B cell (primary cell): ENCODE measurements around the gene TATDN2. TPM values are rescaled to one million over a fixed set of nuclear protein-coding genes. Genes with fewer than 3 reads are reported as not detected.

Experiments
- ATAC-seq: fragments of 200-7000 bp; cut with Tn5 transposase; one replicate; pipeline ENCODE4 v1.10.0; 2021; ENCODE audit warnings: low read depth, mild to moderate bottlenecking, moderate number of reproducible peaks, moderate library complexity
- CTCF ChIA-PET: fragments of 350-600 bp; sonication (Branson Sonifier 250); formaldehyde crosslinking; loops from one replicate; lab custom pipeline; 2021; ENCODE audit warnings: antibody characterized with exemption, inconsistent platforms; lab: Charles Lee
- POLR2A ChIA-PET: fragments of 350-600 bp; sonication (Branson Sonifier 250); formaldehyde crosslinking; loops from one replicate; lab custom pipeline; 2021; ENCODE audit warnings: antibody characterized with exemption; lab: Charles Lee
- DNase-seq: peaks from one replicate; pipeline ENCODE4 v3.0.0; 2013
- H2AFZ ChIP-seq: 2 replicates; pipeline ENCODE4 v1.6.1; 2012; ENCODE audit warnings: mild to moderate bottlenecking, low read depth, low read length; ENCODE audit not compliant: insufficient read depth, poor library complexity, severe bottlenecking
- H3K27ac ChIP-seq, 2 donors: 1 replicate in 1 of 2; 2 replicates in 1 of 2; pipeline ENCODE4 v1.5.1; 2012 to 2013; ENCODE audit warnings: low read length in 2 of 2, mild to moderate bottlenecking in 2 of 2, moderate library complexity in 1 of 2
- H3K27me3 ChIP-seq, 4 experiments: fragments of 200-600 bp in 1 of 4; sonication (generic) in 1 of 4; replicated peaks in 1 of 4; 1 replicate in 2 of 4; 2 replicates in 2 of 4; pipeline versions ENCODE4 v1.6.1 to v1.7.0; 2013 to 2016; ENCODE audit warnings: low read length in 3 of 4, mild to moderate bottlenecking in 2 of 4, mixed read lengths in 1 of 4, moderate library complexity in 1 of 4; ENCODE audit not compliant: insufficient read depth in 4 of 4, control insufficient read depth in 3 of 4; ENCODE audit errors: control extremely low read depth in 1 of 4
- H3K36me3 ChIP-seq, 2 experiments: replicated peaks in 1 of 2; 1 replicate in 1 of 2; 2 replicates in 1 of 2; pipeline versions ENCODE4 v1.6.1 to v1.7.1; 2013; ENCODE audit warnings: low read length in 1 of 2; ENCODE audit not compliant: insufficient read depth in 2 of 2, control insufficient read depth in 1 of 2; ENCODE audit errors: control extremely low read depth in 1 of 2, extremely low read depth in 1 of 2
- H3K4me1 ChIP-seq, 2 donors: fragments of 200-600 bp in 1 of 2; sonication (generic) in 1 of 2; 1 replicate in 1 of 2; 2 replicates in 1 of 2; pipeline versions ENCODE4 v1.5.1 to v1.6.1; 2013 to 2017; ENCODE audit warnings: low read length in 2 of 2; ENCODE audit not compliant: control insufficient read depth in 2 of 2, insufficient read depth in 2 of 2
- H3K4me2 ChIP-seq: replicated peaks from 2 replicates; pipeline ENCODE3; 2012; ENCODE audit warnings: mild to moderate bottlenecking, low read depth, low read length; ENCODE audit not compliant: poor library complexity, severe bottlenecking
- H3K4me3 ChIP-seq, 5 experiments: fragments of 200-600 bp in 1 of 5; sonication (generic) in 1 of 5; 1 replicate in 3 of 5; 2 replicates in 2 of 5; pipeline versions ENCODE4 v1.5.1 to v1.7.0; 2011 to 2016; ENCODE audit warnings: low read length in 4 of 5, mild to moderate bottlenecking in 4 of 5, low read depth in 2 of 5, control low read depth in 1 of 5, moderate library complexity in 1 of 5; ENCODE audit not compliant: insufficient read depth in 1 of 5; ENCODE audit errors: control extremely low read depth in 1 of 5, extremely low read depth in 1 of 5
- H3K79me2 ChIP-seq: fragments of 200-600 bp; sonication (generic); one replicate; pipeline ENCODE4 v1.6.0; 2016; ENCODE audit warnings: low read length; ENCODE audit not compliant: control insufficient read depth, insufficient read depth
- H3K9ac ChIP-seq: fragments of 200-600 bp; sonication (generic); 2 replicates; pipeline ENCODE4 v1.6.1; 2017; ENCODE audit warnings: mild to moderate bottlenecking, low read length, moderate library complexity
- H3K9me3 ChIP-seq, 3 donors: one replicate each; pipeline versions ENCODE4 v1.6.1 to v1.7.1; 2013; ENCODE audit warnings: low read length in 2 of 3; ENCODE audit not compliant: control insufficient read depth in 2 of 3, insufficient read depth in 1 of 3; ENCODE audit errors: control extremely low read depth in 1 of 3
- H4K20me1 ChIP-seq: 2 replicates; pipeline ENCODE4 v1.6.0; 2012; ENCODE audit warnings: mild to moderate bottlenecking, low read length; ENCODE audit not compliant: insufficient read depth, control insufficient read depth, poor library complexity, severe bottlenecking
- H3K27ac Mint-ChIP-seq: one replicate; pipeline ENCODE4 v1.8.0; 2021; ENCODE audit warnings: mixed read lengths
- H3K27me3 Mint-ChIP-seq: one replicate; pipeline ENCODE4 v1.8.0; 2021; ENCODE audit warnings: mixed read lengths
- H3K4me1 Mint-ChIP-seq: one replicate; pipeline ENCODE4 v1.8.0; 2021; ENCODE audit warnings: mixed read lengths
- H3K4me3 Mint-ChIP-seq: one replicate; pipeline ENCODE4 v1.8.0; 2021; ENCODE audit warnings: mixed read lengths
- H3K9me3 Mint-ChIP-seq: one replicate; pipeline ENCODE4 v1.8.0; 2022; ENCODE audit warnings: mixed read lengths; ENCODE audit not compliant: insufficient read depth
- EZH2 ChIP-seq: IDR thresholded peaks from 2 replicates; pipeline ENCODE4 v1.6.1; 2012; ENCODE audit warnings: borderline replicate concordance, low read depth, mild to moderate bottlenecking, moderate library complexity, low read length; ENCODE audit not compliant: insufficient read depth, poor library complexity, severe bottlenecking
- WGBS: methylation state at CpG from one replicate; pipeline ENCODE4 v1.1.5; 2013; ENCODE audit warnings: missing lambda C conversion rate; ENCODE audit not compliant: insufficient coverage; 5-methylcytosine and 5-hydroxymethylcytosine counted together
- intact Hi-C: fragments of 100-400 bp; cut with micrococcal nuclease; formaldehyde crosslinking; loops from one replicate; pipeline ENCODE4 v1.10.0; 2022
- polyA plus RNA-seq: library from polyadenylated mRNA; depleted of rRNA; stranded (reverse); fragments of >200 nt; gene quantifications from 2 replicates; pipeline ENCODE4 v1.2.3, GENCODE V29; 2012
- total RNA-seq, 2 donors: library from RNA; stranded (reverse); fragments of 120-200 nt in 1 of 2; gene quantifications; 1 replicate in 1 of 2; 2 replicates in 1 of 2; pipeline versions ENCODE4 v1.2.3 to v1.2.4, GENCODE V29; 2013 to 2022
- TF ChIP-seq, protein P1 (sequence below): fragments of 200-600 bp; IDR thresholded peaks from one replicate; pipeline ENCODE4 v1.8.0; 2022; ENCODE audit warnings: antibody characterized with exemption, mild to moderate bottlenecking

The TATDN2 gene
- total and polyA plus RNA-seq, 2 donors (not counting 1 experiment from before 2014, with no cell fraction given), result 24.7 to 62.9 TPM

DNA sequence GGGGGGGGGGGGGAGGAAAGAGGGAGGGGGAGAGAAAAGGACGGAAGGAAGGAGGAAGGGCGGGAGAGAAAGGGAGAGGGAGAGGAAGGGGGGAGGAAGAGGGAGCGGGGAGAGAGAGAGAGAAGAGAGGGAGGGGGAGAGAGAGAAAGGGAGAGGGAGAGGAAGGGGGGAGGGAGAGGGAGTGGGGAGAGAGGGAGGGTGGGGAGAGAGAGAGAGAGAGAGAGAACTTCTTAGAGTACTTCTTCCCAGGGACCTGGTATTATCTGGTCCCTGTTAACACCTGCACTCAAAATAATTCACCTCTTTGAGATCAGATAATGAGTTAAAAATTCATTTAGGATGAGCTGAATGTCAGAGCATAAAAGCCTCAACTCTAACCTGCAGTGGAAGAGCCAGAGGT lies 71.5 kb downstream of the TATDN2 start:
- Histone ChIP-seq H3K4me3 (peak overlapping the region; percentile 76 to 99 (median 82)), H2AFZ (no peak overlapping the region), H3K79me2 (peaks cover 27% of the 10 kb centered on the region), H3K9me3 (no peaks in the 10 kb centered on the region), H3K27ac (no peak overlapping the region), H3K27me3 (no peaks in the 10 kb centered on the region), H3K4me1 (peaks cover 11 to 21% of the 10 kb centered on the region in 2 donors), H3K36me3 (peaks cover 0 to 32% of the 10 kb centered on the region in 2 experiments), H3K9ac (peak overlapping the region; percentile 91), H4K20me1 (peaks cover 8% of the 10 kb centered on the region), H3K4me2 (peak overlapping the region; percentile 79)
- DNase-seq, result no peak
- H3K27ac Mint-ChIP-seq, result peak overlapping the region; percentile 6
- ChIA-PET POLR2A (interaction anchor here (0.6 to 1.5 kb wide), 2 partner anchors 72 to 430 kb away, joined by 3 to 6 read pairs; partner anchors contain the start of gene TATDN2), CTCF (interaction anchor here (0.6 to 3.0 kb wide), 3 partner anchors 205 to 419 kb away, joined by 3 to 15 read pairs (median 14); partner anchors contain the start of gene CRELD1)
- ATAC-seq, result no peak
- H3K9me3 Mint-ChIP-seq, result no peaks in the 10 kb centered on the region
- H3K4me1 Mint-ChIP-seq, result peaks cover 26% of the 10 kb centered on the region
- peak overlapping the region; percentile 93 for H3K4me3 Mint-ChIP-seq
- no peaks in the 10 kb centered on the region for H3K27me3 Mint-ChIP-seq
- intact Hi-C loops, result loop anchor here (2.0 to 5.0 kb wide), 5 partner anchors 71 to 478 kb away; partner anchors contain the start of genes CRELD1, JAGN1 and RPUSD3
- TF ChIP-seq, protein P1, sequence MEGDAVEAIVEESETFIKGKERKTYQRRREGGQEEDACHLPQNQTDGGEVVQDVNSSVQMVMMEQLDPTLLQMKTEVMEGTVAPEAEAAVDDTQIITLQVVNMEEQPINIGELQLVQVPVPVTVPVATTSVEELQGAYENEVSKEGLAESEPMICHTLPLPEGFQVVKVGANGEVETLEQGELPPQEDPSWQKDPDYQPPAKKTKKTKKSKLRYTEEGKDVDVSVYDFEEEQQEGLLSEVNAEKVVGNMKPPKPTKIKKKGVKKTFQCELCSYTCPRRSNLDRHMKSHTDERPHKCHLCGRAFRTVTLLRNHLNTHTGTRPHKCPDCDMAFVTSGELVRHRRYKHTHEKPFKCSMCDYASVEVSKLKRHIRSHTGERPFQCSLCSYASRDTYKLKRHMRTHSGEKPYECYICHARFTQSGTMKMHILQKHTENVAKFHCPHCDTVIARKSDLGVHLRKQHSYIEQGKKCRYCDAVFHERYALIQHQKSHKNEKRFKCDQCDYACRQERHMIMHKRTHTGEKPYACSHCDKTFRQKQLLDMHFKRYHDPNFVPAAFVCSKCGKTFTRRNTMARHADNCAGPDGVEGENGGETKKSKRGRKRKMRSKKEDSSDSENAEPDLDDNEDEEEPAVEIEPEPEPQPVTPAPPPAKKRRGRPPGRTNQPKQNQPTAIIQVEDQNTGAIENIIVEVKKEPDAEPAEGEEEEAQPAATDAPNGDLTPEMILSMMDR, result no peak
- TF ChIP-seq EZH2, result no peak
- WGBS, result 63% methylated on average over 3 of the region's 3 CpGs

DNA sequence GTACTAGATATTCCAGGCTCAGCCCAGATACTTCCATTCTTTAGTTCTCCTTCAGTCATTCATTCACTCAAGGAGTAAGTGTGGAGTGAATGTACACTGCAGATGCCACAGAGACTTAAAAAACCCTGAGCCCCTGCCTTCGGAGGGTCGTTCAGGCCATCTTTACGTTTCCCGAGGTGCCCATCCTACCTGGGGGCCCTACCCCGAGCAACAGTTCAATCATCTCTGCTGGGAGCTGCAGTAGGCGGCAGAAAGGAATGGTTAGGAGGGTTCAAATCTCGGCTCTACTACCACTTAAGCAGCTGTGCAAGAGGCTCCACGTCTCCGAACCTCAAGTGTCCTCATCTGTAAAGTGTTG lies 72.0 kb downstream of the TATDN2 start:
- Histone ChIP-seq H4K20me1 (peaks cover 8% of the 10 kb centered on the region), H3K4me1 (peaks cover 11 to 21% of the 10 kb centered on the region in 2 donors), H3K4me3 (peak overlapping the region; percentile 76 to 99 (median 82)), H3K36me3 (peaks cover 0 to 27% of the 10 kb centered on the region in 2 experiments), H3K27me3 (no peaks in the 10 kb centered on the region), H3K27ac (peak overlapping the region; percentile 69 to 86), H3K4me2 (peak overlapping the region; percentile 79), H3K79me2 (peaks cover 27% of the 10 kb centered on the region), H2AFZ (peak overlapping the region; percentile 81), H3K9me3 (no peaks in the 10 kb centered on the region), H3K9ac (peak overlapping the region; percentile 91)
- POLR2A ChIA-PET, result interaction anchor here (0.6 to 1.5 kb wide), 4 partner anchors 72 to 430 kb away, joined by 3 to 6 read pairs (median 4); partner anchors contain the start of genes TATDN2 and VHL
- H3K27me3 Mint-ChIP-seq, result no peaks in the 10 kb centered on the region
- no peaks in the 10 kb centered on the region for H3K9me3 Mint-ChIP-seq
- H3K27ac Mint-ChIP-seq, result peak overlapping the region; percentile 85
- peak overlapping the region; percentile 93 for H3K4me3 Mint-ChIP-seq
- ATAC-seq (no peak), DNase-seq (no peak)
- intact Hi-C loops, result loop anchor here (2.0 to 5.0 kb wide), 5 partner anchors 71 to 478 kb away; partner anchors contain the start of genes CRELD1, JAGN1 and RPUSD3
- CTCF ChIA-PET, result interaction anchor here (0.6 to 3.0 kb wide), 9 partner anchors 15 to 951 kb away, joined by 3 to 15 read pairs (median 4); partner anchors contain the start of genes CRELD1, FANCD2 and GHRL
- peaks cover 26% of the 10 kb centered on the region for H3K4me1 Mint-ChIP-seq
- no peak for TF ChIP-seq EZH2
- TF ChIP-seq, protein P1, result no peak
- WGBS, result 2% methylated on average over 9 of the region's 9 CpGs
